T-helper 1 cell treated with Interleukin-12 subunit alpha and Interleukin-12 subunit beta and Interleukin-4 antibody, amounts not matched to agents 30 ng/mL and 1 ng/mL, for 36 hours (primary cell): ENCODE results near the gene ATRNL1. TPM values are rescaled to one million over a fixed set of nuclear protein-coding genes. Genes with fewer than 3 reads are reported as not detected.

Source experiments
- intact Hi-C: fragments of 100-400 bp; cut with micrococcal nuclease; formaldehyde crosslinking; loops from one replicate; pipeline ENCODE4 v1.15.1; 2024
- total RNA-seq: library from RNA; stranded (reverse); gene quantifications from 2 replicates; pipeline ENCODE4 v1.2.3, GENCODE V29; 2022

ATRNL1 gene
- total RNA-seq, 1 donor from 2014 or later, result 0.22 TPM

DNA sequence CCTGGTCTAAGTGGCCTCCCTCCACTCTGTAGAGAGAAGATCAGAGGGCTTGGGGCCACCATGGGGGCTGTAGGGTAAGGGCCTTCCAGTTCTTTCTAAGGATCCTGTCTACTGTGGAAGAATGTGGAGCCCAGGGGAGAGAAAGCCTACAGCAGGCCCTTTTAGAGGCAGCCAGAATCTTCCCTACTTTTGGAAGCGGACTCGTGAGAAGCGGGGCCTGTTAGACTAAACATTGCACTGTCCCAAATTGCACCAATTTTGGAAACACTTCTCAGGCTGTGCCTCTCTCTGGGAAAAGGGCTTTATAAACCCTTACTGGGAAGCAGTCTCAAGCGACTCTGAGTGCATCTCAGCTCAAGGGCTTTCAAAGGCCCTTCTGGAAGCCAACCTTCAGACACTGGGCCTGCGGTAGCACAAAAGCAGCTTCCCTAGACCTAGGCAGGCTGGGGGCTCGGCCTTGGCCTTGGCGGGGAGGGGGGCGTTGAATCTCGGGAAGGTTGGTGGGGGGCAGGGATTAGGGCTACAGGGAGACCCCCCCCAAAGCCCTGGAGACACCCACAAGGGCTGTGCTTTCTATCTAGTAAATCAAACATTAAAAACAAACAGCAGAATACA is 881.8 kb downstream of the ATRNL1 start:
- intact Hi-C loops, result loop anchor here (5.0 kb wide), 1 partner anchor 292 kb away; no protein-coding TSS in a partner anchor

DNA sequence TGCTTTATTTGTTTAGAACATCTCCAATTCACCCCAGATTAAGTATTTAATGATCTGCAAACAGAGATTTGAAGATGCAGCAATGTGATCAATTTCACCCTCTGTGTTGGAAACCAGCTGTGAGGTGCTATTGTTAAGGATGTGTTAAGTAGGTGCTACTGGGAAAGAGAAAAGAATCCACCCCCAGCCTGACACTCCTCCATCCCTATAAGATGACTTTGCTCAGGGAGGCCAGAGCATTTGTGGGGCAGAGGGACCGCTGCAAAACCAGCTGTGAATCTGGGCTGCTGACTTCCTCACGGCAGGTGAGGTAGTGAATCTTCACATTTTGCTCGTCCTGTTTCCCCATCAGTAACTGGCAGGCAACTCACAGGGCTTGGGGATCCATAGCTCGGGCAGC is 882.3 kb downstream of the ATRNL1 start:
- intact Hi-C loops, result no loop called here

DNA sequence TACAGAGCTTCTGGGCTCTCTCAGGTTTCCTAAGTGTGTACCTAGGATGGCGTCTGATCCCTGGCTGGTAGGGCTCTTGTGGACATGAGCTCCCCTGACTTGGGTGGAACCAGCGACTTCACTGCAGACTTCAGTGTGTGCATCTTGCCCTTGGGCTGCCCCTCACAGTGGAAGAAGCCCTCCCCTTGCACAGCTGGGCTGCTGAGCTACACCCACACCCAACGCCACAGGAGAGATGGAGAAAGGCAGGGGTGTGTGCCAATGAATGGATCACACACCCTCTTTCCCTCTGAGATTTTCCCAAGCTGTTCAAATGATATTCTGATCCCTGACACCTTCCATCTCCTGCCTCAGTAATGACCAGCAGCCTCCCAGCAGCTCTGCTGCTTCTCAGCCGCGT is 883.2 kb downstream of the ATRNL1 start:
- intact Hi-C loops, result no loop called here

DNA sequence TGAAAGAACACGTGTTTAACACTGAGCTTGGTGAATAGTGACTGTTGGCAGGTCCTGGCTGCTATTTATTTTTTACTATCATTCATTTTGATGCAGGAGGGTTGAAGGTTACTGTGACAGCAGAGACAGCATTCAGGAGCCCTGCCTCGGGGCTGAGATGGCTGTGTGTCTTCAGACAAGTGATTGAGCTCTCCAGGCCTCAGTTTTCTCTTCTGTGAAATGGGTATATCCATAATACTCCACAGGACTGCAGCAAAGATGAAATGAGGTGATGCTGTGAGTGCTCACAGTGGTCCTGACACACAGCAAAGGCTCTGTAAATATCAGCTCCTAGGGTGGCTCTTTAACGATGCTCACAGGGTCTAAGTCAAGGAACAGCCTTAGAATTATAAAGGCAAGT is 884.7 kb downstream of the ATRNL1 start:
- intact Hi-C loops, result no loop called here

DNA sequence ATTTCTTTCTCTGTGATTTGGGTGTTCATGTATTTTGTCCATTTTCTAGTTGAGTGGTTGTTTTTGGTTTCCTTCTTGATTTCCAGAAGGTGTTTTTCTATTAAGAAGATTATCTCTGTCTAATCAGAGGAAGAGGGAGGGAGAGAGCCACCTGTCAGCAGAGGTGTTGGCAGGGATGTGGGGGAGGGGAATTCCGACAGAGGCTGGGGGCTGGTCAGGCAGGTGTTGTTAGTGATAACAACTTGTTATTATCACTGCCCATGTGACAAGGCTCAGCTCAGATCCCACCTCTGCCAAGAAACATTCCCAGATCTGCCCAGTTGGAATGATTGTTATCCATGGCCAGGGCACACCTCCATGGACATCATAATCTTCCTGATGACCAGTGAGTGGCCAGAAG is 886.4 kb downstream of the ATRNL1 start:
- intact Hi-C loops, result no loop called here

DNA sequence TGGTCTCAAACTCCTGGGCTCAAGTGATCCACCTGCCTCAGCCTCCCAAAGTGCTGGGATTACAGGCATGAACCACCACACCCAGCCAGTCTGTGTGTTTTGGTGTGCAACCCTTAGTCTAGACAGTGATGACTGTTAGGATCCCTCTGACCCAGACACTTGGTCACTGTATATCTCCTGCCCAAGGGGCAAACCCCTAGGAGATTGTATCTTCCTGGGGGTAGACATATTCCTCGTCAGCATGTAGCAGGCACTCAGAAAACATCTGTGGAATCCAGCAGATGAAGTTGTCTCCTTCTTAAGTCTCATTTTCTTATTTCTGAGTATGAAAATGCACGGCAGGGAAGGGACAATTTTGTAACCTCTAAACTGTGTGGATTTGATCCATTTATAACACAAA is 887.3 kb downstream of the ATRNL1 start:
- intact Hi-C loops, result no loop called here

DNA sequence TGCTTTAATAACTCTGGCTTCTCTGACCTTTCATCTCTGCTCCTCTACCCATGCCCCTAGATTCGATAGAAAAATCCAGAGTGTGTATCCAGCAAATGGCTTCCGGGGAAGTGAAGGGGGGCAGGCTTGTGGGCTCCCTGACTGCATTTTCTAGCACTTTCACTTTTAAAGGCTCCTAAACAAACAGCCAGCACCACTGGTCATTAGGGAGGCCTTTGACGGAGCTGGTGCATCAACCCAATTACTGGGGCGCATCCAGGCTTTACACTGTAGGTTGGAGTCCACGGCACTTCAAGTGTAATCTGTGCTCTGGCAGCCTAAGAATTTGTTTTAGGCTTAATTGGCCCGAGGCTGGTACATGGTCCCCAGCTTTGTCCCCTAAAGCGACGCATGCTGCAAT is 887.9 kb downstream of the ATRNL1 start:
- intact Hi-C loops, result no loop called here

DNA sequence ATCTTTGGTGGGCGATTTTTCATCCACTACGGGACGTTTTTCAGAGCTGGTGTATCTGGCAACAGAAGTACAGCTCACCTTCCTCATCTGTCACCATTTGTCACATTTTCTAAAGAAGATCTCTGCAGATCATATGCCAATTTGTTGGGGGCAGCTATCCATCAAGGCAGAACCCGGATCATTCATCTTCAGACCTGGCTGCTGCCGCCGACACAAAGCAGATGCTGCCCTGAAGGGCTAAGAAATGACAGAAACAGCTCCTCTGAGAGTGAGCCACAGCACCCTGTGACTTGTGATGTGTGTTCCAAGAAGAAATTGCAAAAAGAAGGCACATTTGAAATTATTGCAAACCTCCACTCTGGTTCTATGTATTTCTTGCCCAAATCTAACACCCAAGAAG is 888.9 kb downstream of the ATRNL1 start:
- intact Hi-C loops, result no loop called here

DNA sequence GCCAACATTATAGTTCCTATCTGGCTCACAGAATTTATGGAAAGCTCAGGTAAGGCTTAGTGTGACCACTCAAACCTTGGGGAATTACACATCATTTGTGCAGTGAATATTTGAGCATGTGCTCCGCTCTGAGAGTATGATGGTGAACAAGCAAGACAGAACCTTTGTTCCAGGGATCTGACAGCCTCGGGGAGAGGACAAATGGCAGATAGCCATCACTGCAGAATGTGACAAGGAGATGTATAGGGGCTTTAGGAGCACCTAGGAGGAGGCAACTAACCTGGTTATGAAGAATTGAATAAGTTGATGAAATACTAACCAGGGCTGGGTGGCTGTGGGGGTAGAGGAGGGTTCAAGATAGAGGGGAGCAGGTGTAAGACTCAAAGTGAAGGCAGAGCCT is 889.4 kb downstream of the ATRNL1 start:
- intact Hi-C loops, result no loop called here

DNA sequence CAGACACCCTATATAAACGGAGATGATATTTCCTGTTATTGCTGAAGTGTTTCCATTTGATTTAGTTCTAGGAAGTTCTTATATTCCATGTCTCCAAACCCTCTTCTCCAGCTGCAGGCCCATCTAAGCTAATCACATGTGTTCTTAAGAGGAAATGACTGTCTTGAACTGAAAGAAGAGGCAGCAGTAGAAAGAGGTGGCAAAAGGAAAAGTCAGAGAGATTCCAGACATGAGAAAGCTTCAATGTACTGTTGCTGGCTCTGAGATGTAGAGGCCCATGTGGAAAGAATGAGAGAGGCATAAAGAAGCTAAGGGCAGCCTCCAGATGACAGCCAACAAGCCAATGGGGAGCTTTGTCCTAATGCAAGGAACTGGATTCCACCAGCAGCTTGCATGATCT is 892.6 kb downstream of the ATRNL1 start:
- intact Hi-C loops, result no loop called here

DNA sequence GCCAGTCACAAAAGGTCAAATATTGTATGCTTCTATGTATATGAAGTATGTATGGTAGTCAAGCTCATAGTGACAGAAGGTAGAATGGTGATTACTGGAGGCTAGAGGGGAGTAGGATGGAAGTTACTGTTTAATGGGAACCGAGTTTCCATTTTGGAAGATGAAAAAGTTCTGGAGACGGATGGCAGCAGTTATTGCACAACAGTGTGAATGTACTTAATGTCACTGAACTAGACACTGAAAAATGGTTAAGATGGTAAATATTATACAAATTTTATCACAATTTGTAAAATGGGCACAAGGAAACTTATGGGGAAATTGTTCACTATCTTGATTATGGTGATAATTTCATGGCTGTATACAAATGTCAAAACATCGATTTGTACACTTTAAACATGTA is 895.2 kb downstream of the ATRNL1 start:
- intact Hi-C loops, result no loop called here

DNA sequence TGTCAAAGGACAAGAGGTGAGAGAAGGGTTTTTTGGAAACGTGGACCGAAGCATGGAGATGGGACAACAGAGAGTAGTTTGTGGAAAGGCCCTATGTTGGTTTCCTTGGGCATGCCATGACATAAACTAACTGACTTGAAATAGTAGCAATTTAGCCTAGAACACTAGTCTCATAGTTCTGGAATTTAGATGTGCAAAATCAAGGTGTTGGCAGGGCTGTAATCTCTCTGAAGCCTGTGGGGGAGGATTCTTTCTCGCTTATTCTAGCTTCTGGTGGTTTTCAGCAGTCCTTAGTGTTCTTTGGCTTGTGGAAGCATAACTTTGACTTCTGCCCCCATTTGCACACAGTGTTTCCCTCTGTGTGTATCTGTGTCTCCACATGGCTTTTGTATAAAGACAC is 896.5 kb downstream of the ATRNL1 start:
- intact Hi-C loops, result no loop called here

DNA sequence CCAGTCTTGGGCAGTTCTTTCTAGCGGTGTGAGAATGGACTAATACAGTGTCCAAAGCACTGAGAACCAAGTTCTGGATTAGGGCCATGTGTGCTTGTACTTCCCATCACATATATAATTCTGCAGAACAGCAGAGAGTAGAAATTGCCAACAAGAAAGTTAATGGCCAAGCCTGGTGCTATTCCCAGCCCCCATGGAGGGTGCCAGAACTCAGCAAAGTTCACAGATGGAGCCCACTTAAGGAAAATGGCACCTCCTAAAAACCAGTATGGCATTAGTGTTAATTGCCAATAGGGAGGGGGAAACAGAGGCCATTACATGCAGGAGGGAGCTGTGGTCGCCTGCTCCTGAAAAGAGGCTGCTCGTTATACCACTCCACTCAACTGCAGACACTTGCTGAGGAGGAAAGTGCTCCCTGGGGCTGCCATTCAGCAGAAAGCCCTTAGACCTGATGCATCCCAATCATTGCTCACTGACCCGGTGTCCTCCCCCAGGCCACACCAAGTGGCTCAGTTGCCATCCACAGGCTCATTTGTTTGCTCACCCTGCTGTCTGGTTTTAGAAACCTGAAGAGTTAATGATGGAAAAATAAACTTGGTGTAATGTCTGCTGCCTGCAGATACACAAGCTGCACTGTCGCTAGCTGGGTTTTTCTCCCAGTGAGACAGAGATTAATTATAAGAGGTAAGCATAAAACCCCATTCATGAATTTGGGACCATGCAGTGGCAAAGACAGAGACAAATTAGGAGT is 899.2 kb downstream of the ATRNL1 start:
- intact Hi-C loops, result no loop called here

DNA sequence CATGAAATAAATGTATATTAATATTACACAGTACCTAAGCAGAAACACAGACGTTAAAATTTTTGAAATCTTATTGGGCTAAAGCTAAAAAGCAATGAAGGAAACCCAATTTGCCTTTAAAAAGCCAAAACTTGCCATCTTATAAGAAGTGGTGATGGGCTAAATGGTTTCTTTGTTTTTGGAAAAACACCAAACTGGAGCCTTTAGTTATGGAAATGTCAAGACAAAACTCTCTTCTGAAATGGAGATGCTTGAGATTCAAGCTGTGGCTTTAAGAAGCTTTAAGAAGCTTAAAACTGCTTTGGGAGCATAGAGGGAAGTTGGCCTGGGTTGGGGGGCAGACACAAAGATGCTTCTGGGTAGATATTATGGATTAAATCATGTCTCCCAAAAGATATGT is 902.9 kb downstream of the ATRNL1 start:
- intact Hi-C loops, result no loop called here

DNA sequence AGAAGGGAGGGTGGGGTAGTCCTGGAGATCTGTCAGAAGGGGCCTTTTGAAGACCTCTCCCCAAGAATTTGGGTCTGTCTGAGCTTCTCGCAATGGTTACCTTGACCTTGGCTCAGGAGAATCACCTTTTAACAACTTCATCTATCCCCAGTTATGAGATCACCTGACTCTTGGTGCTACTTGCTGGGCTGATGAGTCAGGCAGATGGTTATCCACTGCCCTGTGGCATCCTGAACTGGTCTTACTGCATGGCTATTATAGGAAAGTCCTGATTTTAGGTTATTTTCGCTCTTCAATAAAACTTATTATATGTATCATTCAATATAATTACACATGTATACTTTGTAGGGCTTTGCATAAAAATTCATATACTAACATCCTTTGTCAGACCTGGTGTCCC is 905.1 kb downstream of the ATRNL1 start:
- intact Hi-C loops, result no loop called here

Other genes with a start within 250 kb of the ATRNL1 start
- 13.7 and 14.2 TPM in 2 replicates for gene TRUB1, start 155.2 kb upstream of the ATRNL1 start, total RNA-seq